ENCODE results near the gene CDKL2.

- TF ChIP-seq CTCF (conservative IDR thresholded peaks at IDR 0.05; ENCODE audit: low read depth in 2 of 2) (no peak), CREB1 (CRISPR knock-in tag; IDR thresholded peaks at IDR 0.05; ENCODE audit: low read depth) (no peak), NANOG (IDR thresholded peaks at IDR 0.05; ENCODE audit: borderline replicate concordance) (no peak), EZH2phosphoT487 (IDR thresholded peaks at IDR 0.05; ENCODE audit: unreplicated experiment) (no peak), REST (IDR thresholded peaks at IDR 0.05; ENCODE audit: unreplicated experiment) (no peak)
Measured at GRCh38 chr4:75599647-75600046, 30.7 kb downstream of the CDKL2 start.
